Type B pancreatic cell (in vitro differentiated cells): ENCODE measurements around the gene TRIM4. TPM values are rescaled to one million over a fixed set of nuclear protein-coding genes. Genes with fewer than 3 reads are reported as not detected.
A peak's percentile ranks its signal among the peaks of the same experiment; 100 is the strongest.

Experiments used
- DNase-seq: peaks from one replicate; pipeline ENCODE4 v3.0.0; 2021; ENCODE audit warnings: mixed read lengths; ENCODE audit not compliant: unreplicated experiment; ENCODE audit errors: extremely low spot score
- H3K27ac Mint-ChIP-seq: 2 replicates; pipeline ENCODE4 v1.8.0; 2021; ENCODE audit warnings: mild to moderate bottlenecking, mixed read lengths
- H3K27me3 Mint-ChIP-seq: 2 replicates; pipeline ENCODE4 v1.8.0; 2021; ENCODE audit warnings: mixed read lengths
- H3K36me3 Mint-ChIP-seq: 2 replicates; pipeline ENCODE4 v1.8.0; 2021; ENCODE audit warnings: mixed read lengths
- H3K4me1 Mint-ChIP-seq: one replicate; pipeline ENCODE4 v1.8.0; 2021; ENCODE audit warnings: mixed read lengths; ENCODE audit not compliant: unreplicated experiment
- H3K4me3 Mint-ChIP-seq: 2 replicates; pipeline ENCODE4 v1.8.0; 2021; ENCODE audit warnings: mild to moderate bottlenecking, mixed read lengths
- H3K9me3 Mint-ChIP-seq: 2 replicates; pipeline ENCODE4 v1.8.0; 2021; ENCODE audit warnings: mixed read lengths
- total RNA-seq: library from RNA; stranded (reverse); gene quantifications from 2 replicates; pipeline ENCODE4 v1.2.1, GENCODE V29; 2021; ENCODE audit warnings: low replicate concordance
- TF ChIP-seq, protein P1 (sequence below): fragments of 200-600 bp; sonication (generic); conservative IDR thresholded peaks from 2 replicates; pipeline ENCODE4 v1.5.0; 2021; ENCODE audit warnings: antibody characterized with exemption, mild to moderate bottlenecking

Gene TRIM4
- total RNA-seq, 1 donor from 2014 or later: 13.0 TPM

DNA sequence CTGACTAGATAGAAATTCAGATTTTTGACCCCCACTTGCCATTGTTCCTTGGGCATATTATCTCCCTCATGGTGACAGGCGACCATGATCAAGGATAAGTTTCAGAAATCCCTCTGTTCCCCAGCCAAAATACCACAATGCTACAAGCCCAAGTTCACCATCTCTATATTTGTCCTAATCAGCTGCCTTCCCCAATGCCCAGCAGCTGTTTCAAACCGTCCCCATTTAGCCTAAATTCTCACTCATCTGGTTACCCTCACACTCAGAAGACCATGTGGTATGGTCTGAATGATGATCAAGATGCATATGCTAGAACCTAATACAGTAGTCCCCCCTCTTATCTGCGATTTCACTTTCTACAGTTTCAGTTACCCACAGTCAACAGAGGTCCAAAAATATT is 11.0 kb upstream of the TRIM4 start:
- DNase-seq: no peak
- Mint-ChIP-seq H3K36me3 (no peaks in the 10 kb centered on the region), H3K27ac (no peak overlapping the region), H3K27me3 (peaks cover 68% of the 10 kb centered on the region), H3K9me3 (no peaks in the 10 kb centered on the region), H3K4me3 (no peak overlapping the region), H3K4me1 (peaks cover 7% of the 10 kb centered on the region)
- TF ChIP-seq, protein P1, sequence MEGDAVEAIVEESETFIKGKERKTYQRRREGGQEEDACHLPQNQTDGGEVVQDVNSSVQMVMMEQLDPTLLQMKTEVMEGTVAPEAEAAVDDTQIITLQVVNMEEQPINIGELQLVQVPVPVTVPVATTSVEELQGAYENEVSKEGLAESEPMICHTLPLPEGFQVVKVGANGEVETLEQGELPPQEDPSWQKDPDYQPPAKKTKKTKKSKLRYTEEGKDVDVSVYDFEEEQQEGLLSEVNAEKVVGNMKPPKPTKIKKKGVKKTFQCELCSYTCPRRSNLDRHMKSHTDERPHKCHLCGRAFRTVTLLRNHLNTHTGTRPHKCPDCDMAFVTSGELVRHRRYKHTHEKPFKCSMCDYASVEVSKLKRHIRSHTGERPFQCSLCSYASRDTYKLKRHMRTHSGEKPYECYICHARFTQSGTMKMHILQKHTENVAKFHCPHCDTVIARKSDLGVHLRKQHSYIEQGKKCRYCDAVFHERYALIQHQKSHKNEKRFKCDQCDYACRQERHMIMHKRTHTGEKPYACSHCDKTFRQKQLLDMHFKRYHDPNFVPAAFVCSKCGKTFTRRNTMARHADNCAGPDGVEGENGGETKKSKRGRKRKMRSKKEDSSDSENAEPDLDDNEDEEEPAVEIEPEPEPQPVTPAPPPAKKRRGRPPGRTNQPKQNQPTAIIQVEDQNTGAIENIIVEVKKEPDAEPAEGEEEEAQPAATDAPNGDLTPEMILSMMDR: no peak

GRCh38 chr7:99929730-99930053 is 10.4 kb upstream of the TRIM4 start:
- H3K36me3 Mint-ChIP-seq: no peaks in the 10 kb centered on the region
- H3K4me3 Mint-ChIP-seq: peak overlapping the region; percentile 78
- TF ChIP-seq, protein P1: no peak
- no peaks in the 10 kb centered on the region for H3K9me3 Mint-ChIP-seq
- DNase-seq: no peak
- peaks cover 61% of the 10 kb centered on the region for H3K27me3 Mint-ChIP-seq
- H3K27ac Mint-ChIP-seq: no peak overlapping the region
- peaks cover 7% of the 10 kb centered on the region for H3K4me1 Mint-ChIP-seq

DNA sequence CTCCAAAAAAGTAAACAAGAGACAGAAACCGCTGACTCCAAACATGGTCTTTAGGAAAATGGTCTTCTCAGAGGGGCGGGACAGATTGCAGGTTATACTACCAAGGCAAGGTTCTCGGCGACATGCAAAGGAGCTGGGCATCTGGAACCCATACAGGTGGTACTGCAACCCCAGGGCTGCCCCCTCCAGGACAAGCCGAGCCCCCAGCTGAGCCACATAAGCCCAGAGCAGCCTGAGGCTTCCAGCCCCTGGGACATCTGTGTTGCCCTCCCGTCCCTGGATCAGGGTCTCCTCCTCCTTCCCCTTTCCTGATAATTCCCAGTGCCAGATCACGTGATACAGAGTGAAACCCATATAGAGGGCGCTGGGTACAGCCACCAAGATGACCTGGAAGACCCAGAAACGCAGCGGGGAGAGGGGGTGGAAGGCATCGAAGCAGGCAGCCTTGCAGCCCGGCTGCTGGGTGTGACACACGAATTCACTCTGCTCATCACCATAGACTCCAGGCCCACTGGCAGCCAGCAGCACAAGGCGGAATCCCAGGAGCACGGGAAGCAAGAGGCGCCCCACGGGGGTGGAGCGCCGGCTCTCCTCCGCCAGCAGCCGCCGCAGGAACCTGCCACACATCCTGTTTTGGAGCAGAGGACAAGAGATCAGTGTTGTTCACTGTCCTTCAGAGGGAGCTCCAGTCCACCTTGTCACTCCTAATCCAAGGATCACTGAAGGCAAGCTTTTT is 9.8 kb upstream of the TRIM4 start, which contains the start of gene GJC3:
TSS of gene GJC3 (minus strand) at position 627 of the 736 bp plus-strand sequence. CDS start at position 627, 0 bp downstream.
- Mint-ChIP-seq H3K36me3 (no peaks in the 10 kb centered on the region), H3K27me3 (peaks cover 55% of the 10 kb centered on the region), H3K27ac (no peak within 1 kb of the TSS), H3K4me3 (peak within 1 kb of the TSS; percentile 78), H3K9me3 (no peaks in the 10 kb centered on the region), H3K4me1 (peaks cover 7% of the 10 kb centered on the region)
- TF ChIP-seq, protein P1: peak; percentile 57
- DNase-seq: no peak

DNA sequence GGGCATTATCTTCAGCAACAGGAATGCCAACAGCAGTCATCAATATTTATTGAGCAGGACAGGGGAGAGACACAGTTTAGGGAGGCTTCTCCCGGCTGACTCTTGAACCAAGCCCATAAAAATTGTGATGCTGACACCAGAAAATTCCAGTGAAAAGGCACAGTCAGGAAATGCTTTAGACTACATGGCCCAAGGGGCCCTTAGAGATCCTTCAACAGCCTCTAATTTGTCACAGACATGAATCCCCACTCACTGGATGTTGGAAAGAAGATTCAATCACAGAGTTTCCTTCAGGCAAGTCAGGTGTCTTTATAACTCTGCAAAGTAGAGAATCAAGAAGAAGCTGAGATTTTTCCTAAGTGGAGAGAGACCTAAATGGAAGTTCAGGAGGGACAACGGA is 8.9 kb upstream of the TRIM4 start:
- Mint-ChIP-seq H3K4me1 (peaks cover 7% of the 10 kb centered on the region), H3K9me3 (no peaks in the 10 kb centered on the region), H3K27ac (no peak overlapping the region), H3K4me3 (peak overlapping the region; percentile 42), H3K36me3 (no peaks in the 10 kb centered on the region), H3K27me3 (peaks cover 46% of the 10 kb centered on the region)
- TF ChIP-seq, protein P1: no peak
- DNase-seq: no peak

DNA sequence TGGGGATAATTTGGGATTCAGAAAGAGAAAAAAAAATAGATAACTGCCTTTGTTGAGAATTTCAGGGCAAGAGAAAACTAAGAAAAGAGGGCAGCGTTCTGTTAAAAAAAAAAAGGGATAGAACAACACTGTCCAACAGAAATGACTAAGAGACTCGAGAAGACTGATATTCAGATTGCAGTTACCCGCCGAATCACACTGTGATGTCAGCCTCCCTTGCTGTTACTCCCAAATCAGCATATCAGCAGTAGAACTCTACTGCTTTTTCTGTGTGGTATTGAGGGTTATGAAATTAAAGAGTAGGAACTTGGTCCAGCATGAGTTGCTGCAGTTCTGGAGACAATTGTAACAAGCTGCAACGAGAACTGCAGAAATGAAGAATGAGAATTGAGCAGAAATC is 8.2 kb upstream of the TRIM4 start:
- H3K4me1 Mint-ChIP-seq: peaks cover 7% of the 10 kb centered on the region
- no peak overlapping the region for H3K4me3 Mint-ChIP-seq
- DNase-seq: no peak
- H3K9me3 Mint-ChIP-seq: no peaks in the 10 kb centered on the region
- peaks cover 46% of the 10 kb centered on the region for H3K27me3 Mint-ChIP-seq
- no peak overlapping the region for H3K27ac Mint-ChIP-seq
- no peaks in the 10 kb centered on the region for H3K36me3 Mint-ChIP-seq
- TF ChIP-seq, protein P1: no peak
